K562 (cell line): ENCODE results near the gene KRT36.
A peak's percentile ranks its signal among the peaks of the same experiment; 100 is the strongest.

Source experiments
- CTCF ChIP-seq, 3 experiments: IDR thresholded peaks in 2 of 3; conservative IDR thresholded peaks in 1 of 3; 2 replicates each; pipeline ENCODE4 v1.5.1; 2011 to 2012; ENCODE audit warnings: low read length in 3 of 3, mild to moderate bottlenecking in 3 of 3, control low read depth in 2 of 3, improper control_type of control experiment in 1 of 3, inconsistent platforms in 1 of 3, low read depth in 1 of 3, mixed read lengths in 1 of 3, moderate library complexity in 1 of 3; ENCODE audit not compliant: insufficient read depth in 2 of 3
- EP300 ChIP-seq: IDR thresholded peaks from 2 replicates; pipeline ENCODE4 v1.6.1; 2012; ENCODE audit warnings: low read length, improper control_type of control experiment
- GMEB1 ChIP-seq: fragments of 250-450 bp; sonication (Bioruptor Pico); IDR thresholded peaks from 2 replicates; pipeline ENCODE4 v1.4.0; 2020; ENCODE audit warnings: mild to moderate bottlenecking
- MTA3 ChIP-seq: fragments of 450-650 bp; formaldehyde crosslinking; IDR thresholded peaks from 2 replicates; pipeline ENCODE4 v1.6.1; 2017; ENCODE audit warnings: mild to moderate bottlenecking, borderline replicate concordance
- MYC ChIP-seq, 2 experiments: fragments of 250-450 bp in 1 of 2; sonication (Bioruptor Pico) in 1 of 2; IDR thresholded peaks; 2 replicates each; pipeline versions ENCODE4 v1.5.1 to v1.6.1; 2012 to 2021; ENCODE audit warnings: low read depth in 2 of 2, borderline replicate concordance in 1 of 2, improper control_type of control experiment in 1 of 2, low read length in 1 of 2, mild to moderate bottlenecking in 1 of 2, moderate library complexity in 1 of 2
- POLR2A ChIP-seq: fragments of 450-650 bp; conservative IDR thresholded peaks from 2 replicates; pipeline ENCODE4 v1.6.1; 2016
- RCOR1 ChIP-seq, 2 experiments: IDR thresholded peaks; 2 replicates each; pipeline ENCODE4 v1.6.1; 2012; ENCODE audit warnings: low read depth in 2 of 2, low read length in 2 of 2, borderline replicate concordance in 1 of 2, improper control_type of control experiment in 1 of 2
- SP1 ChIP-seq: sonication (generic); formaldehyde crosslinking; IDR thresholded peaks from 2 replicates; pipeline ENCODE4 v1.8.1; 2022; ENCODE audit warnings: mild to moderate bottlenecking, missing genetic modification reagents
- ZBTB7A ChIP-seq: IDR thresholded peaks from 2 replicates; pipeline ENCODE4 v1.6.1; 2011; ENCODE audit warnings: low read depth, mild to moderate bottlenecking, low read length, moderate library complexity, borderline replicate concordance; ENCODE audit not compliant: control insufficient read depth

GRCh38 chr17:41521574-41522261, 32.0 kb upstream of the KRT36 start:
- TF ChIP-seq RCOR1 (IDR thresholded peaks at IDR 0.05; ENCODE audit: borderline replicate concordance in 1 of 2, low read depth in 2 of 2, low read length in 2 of 2) = peak in 1 of 2 experiments; percentile 57; a peak in 1 of 4 replicates
- peak; percentile 61; the same call in 1 of the 2 replicates for TF ChIP-seq ZBTB7A
- TF ChIP-seq EP300 = peak; percentile 66; the same call in 1 of the 2 replicates
- 0 out of 6 replicates have a peak, but pooled peaks of 1 of the 3 experiments have one; percentile 11 for TF ChIP-seq CTCF (IDR thresholded peaks at IDR 0.05 in 2 of 3, conservative IDR thresholded peaks at IDR 0.05 in 1 of 3; ENCODE audit: insufficient read depth in 2 of 3, low read depth in 1 of 3, low read length in 3 of 3)
- no peak for TF ChIP-seq GMEB1 (CRISPR knock-in tag)
- no peak for TF ChIP-seq MYC (IDR thresholded peaks at IDR 0.05; ENCODE audit: low read depth, low read length)
- no peak for TF ChIP-seq MYC (CRISPR knock-in tag; IDR thresholded peaks at IDR 0.05; ENCODE audit: borderline replicate concordance, low read depth)
- TF ChIP-seq MTA3 = no peak
- TF ChIP-seq POLR2A = no peak
- no peak for TF ChIP-seq SP1 (CRISPR knock-in tag)
